Iris pigment epithelial cell (primary cell): ENCODE results near the gene BNIP5.
"Not testable (repeated sequence)": the region's sequence is repeated elsewhere in the genome, so short reads cannot be mapped to it uniquely, and the experiment has no call there.

Experiments used
- DNase-seq: peaks from one replicate; pipeline ENCODE4 v3.0.0-alpha.2; 2011; ENCODE audit warnings: low read depth

The BNIP5 gene

GRCh38 chr6:36364669-36365479, 28.2 kb upstream of the BNIP5 start:
- DNase-seq = peak; percentile 77

GRCh38 chr6:36364061-36364635, 27.5 kb upstream of the BNIP5 start:
- not testable (repeated sequence) for DNase-seq

DNA sequence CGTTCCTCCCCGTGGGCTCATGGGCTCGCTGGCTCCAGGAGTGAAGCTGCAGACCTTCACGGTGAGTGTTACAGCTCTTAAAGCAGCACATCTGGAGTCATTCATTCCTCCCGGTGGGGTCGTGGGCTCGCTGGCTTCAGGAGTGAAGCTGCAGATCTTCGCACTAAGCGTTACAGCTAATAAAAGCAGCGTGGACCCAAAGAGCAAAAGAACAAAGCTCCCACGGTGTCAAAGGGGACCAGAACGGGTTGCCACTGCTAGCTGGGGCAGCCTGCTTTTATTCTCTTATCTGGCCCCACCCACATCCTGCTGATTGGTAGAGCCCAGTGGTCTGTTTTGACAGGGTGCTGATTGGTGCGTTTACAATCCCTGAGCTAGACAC, 26.7 kb upstream of the BNIP5 start:
- DNase-seq = not testable (repeated sequence)

GRCh38 chr6:36362551-36363370, 26.1 kb upstream of the BNIP5 start:
- peak; percentile 33 for DNase-seq

DNA sequence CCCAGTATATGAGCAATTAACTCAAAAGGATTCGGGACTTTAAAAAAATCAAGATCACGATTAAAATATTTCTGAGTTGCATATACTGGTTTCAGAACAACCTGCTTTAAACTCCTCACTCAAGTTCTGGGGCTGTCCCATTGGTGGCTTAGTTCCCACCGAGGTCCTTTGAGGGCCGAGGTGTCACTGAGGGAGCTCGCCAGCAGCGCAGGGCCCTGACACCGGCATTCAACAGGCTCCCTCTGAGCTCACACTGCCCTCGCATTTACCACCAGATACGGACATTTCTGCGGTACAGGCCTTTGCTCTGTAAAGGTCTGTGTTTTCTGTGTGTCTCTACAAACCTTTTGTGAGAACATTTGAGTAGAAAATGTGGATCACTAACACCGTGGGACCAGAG, 24.4 kb upstream of the BNIP5 start:
- DNase-seq = no peak

DNA sequence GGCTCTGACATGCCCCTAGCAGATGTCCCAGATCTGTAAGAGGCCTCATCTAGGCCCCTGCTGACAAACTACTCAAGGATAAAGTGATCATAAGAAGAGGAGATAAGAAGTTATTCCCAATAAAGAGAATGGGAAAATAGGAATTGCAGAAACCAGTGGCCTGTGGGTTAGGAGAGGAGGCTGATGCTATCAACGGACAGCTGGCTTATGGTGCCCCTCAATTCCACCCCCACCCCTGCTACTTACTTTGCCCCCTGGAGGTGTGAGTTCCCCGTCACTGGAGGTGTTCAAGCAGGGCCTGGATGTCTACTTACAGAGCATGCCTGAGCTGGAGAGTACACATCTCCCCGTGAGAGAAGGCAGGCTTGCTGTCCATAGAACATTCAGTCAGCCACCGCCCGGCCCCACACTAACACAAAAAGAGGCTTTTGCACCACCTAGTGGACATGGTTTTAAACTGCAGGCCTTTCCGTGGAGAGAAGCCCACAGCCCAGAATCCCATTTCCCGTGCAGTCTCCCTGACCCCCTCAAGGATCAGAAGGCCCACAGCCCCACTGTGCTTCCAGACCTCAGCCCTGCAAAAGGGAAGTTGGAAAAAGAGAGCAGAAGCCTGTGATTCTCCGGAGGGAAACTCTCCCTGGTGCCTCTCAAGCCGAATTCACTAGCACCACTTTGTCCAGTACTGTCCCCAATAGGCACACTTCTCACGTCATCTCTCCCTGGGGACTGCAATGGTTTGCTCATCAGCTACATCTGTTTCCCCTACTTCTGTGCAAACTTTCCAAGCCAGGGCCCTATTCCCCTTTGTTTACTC, 23.8 kb upstream of the BNIP5 start:
- peak; percentile 65 for DNase-seq

GRCh38 chr6:36358226-36358915, 21.7 kb upstream of the BNIP5 start:
- DNase-seq = peak; percentile 57

- no peak for DNase-seq
Measured at GRCh38 chr6:36357872-36358225, 21.2 kb upstream of the BNIP5 start.

GRCh38 chr6:36355819-36356218, 19.1 kb upstream of the BNIP5 start:
- DNase-seq = peak; percentile 39

GRCh38 chr6:36353411-36353915, 16.8 kb upstream of the BNIP5 start:
- DNase-seq = peak; percentile 34

- no peak for DNase-seq
Measured at GRCh38 chr6:36352477-36353157, 15.9 kb upstream of the BNIP5 start.

DNA sequence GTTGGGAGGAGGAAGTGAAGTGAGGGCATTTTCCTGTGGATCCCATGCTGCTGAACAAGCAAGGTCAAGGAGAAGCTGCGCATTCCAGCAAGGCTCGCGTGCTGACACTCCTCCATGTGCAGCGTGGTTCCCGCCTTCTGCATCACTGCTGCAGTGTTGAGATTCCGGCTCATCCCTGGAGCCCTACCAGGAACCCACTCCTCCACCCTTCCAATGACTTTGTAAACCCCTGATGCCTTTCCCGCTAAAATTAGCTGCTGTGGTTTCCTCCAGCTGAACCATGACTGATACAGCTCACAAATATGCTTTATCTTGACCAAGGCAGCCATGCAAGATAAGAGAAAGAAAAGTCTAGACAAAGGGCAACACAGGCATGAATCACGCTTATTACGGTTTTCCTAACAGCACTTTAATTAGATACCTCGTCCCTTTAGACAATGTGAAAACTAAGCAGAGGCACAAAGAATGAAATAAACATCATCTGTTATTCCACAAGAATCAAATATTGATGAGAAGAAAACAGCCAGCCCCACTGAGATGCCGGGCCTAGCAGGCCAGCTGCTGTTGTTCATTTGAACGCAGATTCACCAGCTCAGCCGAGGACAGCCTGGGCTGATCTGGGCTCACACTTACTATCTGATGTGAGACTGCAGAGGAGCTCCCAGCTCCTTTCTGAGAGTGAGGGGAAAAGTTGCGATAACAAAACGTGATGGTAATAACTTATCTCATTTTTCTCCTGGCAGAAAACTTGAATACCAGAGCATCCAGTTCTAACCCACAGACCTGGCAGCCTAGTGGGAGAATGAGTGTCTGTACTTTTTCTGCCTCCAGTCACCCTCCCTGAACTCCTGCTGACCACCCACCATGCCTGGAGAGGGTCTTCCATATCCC, 14.2 kb upstream of the BNIP5 start:
- DNase-seq = peak; percentile 92

- DNase-seq = no peak
Measured at GRCh38 chr6:36350082-36350481, 13.4 kb upstream of the BNIP5 start.

- no peak for DNase-seq
Measured at GRCh38 chr6:36349240-36349639, 12.6 kb upstream of the BNIP5 start.

DNA sequence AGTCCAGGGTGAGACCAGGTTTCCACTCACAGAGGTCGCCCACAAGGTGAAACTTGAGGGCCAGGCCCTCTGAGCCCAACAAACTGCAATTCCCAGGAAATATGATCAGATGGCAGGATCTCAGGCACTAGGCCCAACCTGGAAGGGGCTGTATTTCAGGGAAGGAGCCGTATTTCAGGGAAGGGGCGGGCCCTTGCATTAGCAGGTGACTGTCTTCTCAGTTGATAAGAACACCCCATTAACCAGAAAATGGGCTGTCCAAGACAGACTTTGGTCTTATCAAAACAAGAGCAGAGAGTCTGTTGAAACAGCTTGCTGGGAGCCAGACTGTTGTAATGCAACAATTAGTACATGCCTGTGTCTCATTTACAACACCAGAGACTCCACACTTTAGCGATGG, 10.9 kb upstream of the BNIP5 start:
- peak; percentile 72 for DNase-seq

- no peak for DNase-seq
Measured at GRCh38 chr6:36346486-36347273, 10.0 kb upstream of the BNIP5 start.

DNA sequence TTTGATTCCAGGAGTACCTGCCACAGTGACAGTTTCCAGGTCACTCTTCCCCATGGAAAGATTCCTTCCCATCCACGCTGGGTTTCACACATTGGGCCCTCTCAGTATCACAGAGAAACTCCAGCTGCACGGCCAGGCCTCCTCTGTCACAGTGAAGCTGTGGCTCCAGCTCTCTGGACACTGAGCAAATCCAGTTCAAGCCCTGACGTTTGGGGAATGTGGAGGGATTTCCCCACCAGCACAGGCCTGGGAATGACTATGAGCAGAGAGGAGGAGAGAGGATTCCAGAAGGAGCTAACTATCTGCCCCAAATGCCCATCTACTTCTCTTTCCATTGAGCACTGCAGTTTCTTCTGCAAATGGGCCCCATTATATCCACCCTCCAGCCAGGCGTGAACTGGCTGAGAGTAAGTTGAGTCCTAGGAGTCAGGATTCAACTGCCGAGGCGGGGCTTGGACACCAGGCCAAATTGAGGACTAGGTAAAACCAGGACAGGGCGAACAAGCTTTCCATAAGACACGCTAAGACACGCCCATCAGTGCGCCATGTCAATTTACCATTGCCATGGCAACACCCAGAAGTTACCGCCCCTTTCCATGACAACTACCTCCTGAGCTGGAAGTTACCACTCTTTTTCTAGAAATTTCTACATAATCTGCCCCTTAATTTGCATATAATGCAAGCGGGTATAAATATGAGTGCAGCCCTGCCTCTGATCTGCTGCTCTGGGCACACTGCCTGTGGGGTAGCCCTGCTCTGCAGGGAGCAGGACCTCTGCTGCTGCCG, 9.2 kb upstream of the BNIP5 start:
- DNase-seq = no peak

DNA sequence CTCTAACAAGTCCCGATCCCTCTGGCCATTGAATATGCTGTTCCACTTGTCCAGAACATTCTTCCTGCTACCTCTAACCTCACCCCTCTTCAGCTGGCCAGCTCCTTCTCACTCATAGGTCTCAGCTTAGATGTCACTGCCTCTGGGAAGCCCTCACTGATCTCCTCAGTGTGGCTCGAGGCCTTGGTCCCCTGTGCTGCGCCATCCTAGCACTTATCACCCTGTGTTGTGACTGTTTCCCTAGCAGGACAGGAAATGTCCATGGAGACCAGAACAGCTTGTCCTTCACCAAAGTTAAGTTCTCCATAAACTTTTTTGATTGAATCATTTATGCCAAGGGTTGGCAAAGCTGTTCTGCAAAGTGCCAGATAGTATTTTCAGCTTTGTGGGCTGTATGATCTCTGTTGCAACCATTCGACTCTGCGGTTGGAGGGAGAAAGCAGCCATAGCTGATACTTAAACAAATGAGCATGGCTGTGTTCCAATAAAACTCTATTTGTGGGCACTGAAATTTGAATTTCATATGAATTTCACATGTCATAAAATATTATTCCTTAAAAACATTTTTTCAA, 6.5 kb upstream of the BNIP5 start:
- DNase-seq = no peak
